A673 (cell line): ENCODE results near the gene CEMIP. TPM values are rescaled to one million over a fixed set of nuclear protein-coding genes. Genes with fewer than 3 reads are reported as not detected.

ENCODE experiments used
- BruUV-seq: library from RNA; stranded (reverse); fragments of 400-500 nt; replicated peaks from 2 replicates; lab custom pipeline; 2021; lab: Mats Ljungman, UMichigan
- CTCF ChIA-PET: fragments of 300-600 bp; sonication (Branson Sonifier 250); formaldehyde crosslinking; loops from one replicate; lab custom pipeline; 2022; ENCODE audit warnings: antibody characterized with exemption; lab: Charles Lee
- POLR2A ChIA-PET: fragments of 300-600 bp; sonication (Branson Sonifier 250); formaldehyde crosslinking; loops from one replicate; lab custom pipeline; 2022; ENCODE audit warnings: antibody characterized with exemption; ENCODE audit not compliant: low non-redundant PET; lab: Charles Lee
- DNase-seq: peaks from one replicate; pipeline ENCODE4 v3.0.0-alpha.2; 2015; ENCODE audit warnings: low spot score
- H3K27ac ChIP-seq: fragments of 200-600 bp; sonication (generic); 2 replicates; pipeline ENCODE4 v1.5.1; 2016; ENCODE audit warnings: mixed run types, low read depth, mild to moderate bottlenecking, mixed read lengths, antibody characterized with exemption, low read length; ENCODE audit not compliant: poor library complexity, severe bottlenecking
- H3K27me3 ChIP-seq: fragments of 200-600 bp; sonication (generic); replicated peaks from 2 replicates; pipeline ENCODE4 v1.6.1; 2017; ENCODE audit warnings: mixed run types, low read depth, mild to moderate bottlenecking, mixed read lengths, antibody characterized with exemption, low read length; ENCODE audit not compliant: insufficient read depth, poor library complexity
- H3K36me3 ChIP-seq: fragments of 200-600 bp; sonication (generic); 2 replicates; pipeline ENCODE4 v1.6.1; 2016; ENCODE audit warnings: mixed run types, mild to moderate bottlenecking, mixed read lengths, antibody characterized with exemption, low read length; ENCODE audit not compliant: insufficient read depth, poor library complexity, severe bottlenecking
- H3K4me1 ChIP-seq: fragments of 200-600 bp; sonication (generic); 2 replicates; pipeline ENCODE4 v1.6.1; 2017; ENCODE audit warnings: mixed run types, mild to moderate bottlenecking, mixed read lengths, antibody characterized with exemption, low read length; ENCODE audit not compliant: insufficient read depth, poor library complexity, severe bottlenecking
- H3K4me3 ChIP-seq: fragments of 200-600 bp; sonication (generic); 2 replicates; pipeline ENCODE4 v1.5.1; 2016; ENCODE audit warnings: low read depth, mixed run types, mild to moderate bottlenecking, mixed read lengths, low read length; ENCODE audit not compliant: poor library complexity, severe bottlenecking
- H3K9me3 ChIP-seq: fragments of 200-600 bp; sonication (generic); 2 replicates; pipeline ENCODE4 v1.6.1; 2016; ENCODE audit warnings: mixed run types, low read depth, mild to moderate bottlenecking, mixed read lengths, antibody characterized with exemption, low read length; ENCODE audit not compliant: poor library complexity, severe bottlenecking
- EZH2 ChIP-seq: fragments of 200-600 bp; sonication (generic); IDR thresholded peaks from 2 replicates; pipeline ENCODE4 v1.6.1; 2017; ENCODE audit warnings: borderline replicate concordance, low read depth, mild to moderate bottlenecking, mixed read lengths, antibody characterized with exemption, low read length; ENCODE audit not compliant: poor library complexity, severe bottlenecking
- intact Hi-C: fragments of 100-400 bp; cut with micrococcal nuclease; formaldehyde crosslinking; loops from one replicate; pipeline ENCODE4 v1.10.0; 2022; ENCODE audit not compliant: unreplicated experiment
- total RNA-seq: library from RNA; stranded (reverse); gene quantifications from 2 replicates; pipeline ENCODE4 v1.2.3, GENCODE V29; 2021
- TF ChIP-seq, protein P1 (sequence below): fragments of 300-800, 200-600 bp; sonication (generic); conservative IDR thresholded peaks from 2 replicates; pipeline ENCODE4 v1.5.1; 2017; ENCODE audit warnings: low read depth, mild to moderate bottlenecking, antibody characterized with exemption, low read length, moderate library complexity, mixed read lengths

Gene CEMIP
- total RNA-seq, 1 experiment from 2014 or later, result not detected

DNA sequence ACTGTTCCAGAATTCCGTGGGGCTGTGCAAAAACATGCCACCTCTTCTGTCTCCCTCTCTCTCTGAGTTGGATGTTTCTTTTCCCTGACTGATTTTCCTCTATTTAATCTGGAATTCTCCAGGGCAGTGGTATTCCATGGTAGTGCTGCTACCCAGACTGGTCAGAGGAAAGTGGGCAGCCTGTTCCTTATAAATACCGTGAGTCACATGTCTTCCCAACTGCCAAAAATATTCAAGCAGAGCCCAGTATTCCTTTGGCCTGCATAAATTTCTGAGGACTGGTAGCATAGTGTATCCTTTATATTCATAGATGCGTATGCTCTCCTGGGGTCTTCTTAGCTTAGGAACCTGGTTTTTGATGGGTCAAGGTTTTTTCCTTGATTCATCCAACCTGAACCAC is 40.9 kb downstream of the CEMIP start:
- TF ChIP-seq, protein P1, sequence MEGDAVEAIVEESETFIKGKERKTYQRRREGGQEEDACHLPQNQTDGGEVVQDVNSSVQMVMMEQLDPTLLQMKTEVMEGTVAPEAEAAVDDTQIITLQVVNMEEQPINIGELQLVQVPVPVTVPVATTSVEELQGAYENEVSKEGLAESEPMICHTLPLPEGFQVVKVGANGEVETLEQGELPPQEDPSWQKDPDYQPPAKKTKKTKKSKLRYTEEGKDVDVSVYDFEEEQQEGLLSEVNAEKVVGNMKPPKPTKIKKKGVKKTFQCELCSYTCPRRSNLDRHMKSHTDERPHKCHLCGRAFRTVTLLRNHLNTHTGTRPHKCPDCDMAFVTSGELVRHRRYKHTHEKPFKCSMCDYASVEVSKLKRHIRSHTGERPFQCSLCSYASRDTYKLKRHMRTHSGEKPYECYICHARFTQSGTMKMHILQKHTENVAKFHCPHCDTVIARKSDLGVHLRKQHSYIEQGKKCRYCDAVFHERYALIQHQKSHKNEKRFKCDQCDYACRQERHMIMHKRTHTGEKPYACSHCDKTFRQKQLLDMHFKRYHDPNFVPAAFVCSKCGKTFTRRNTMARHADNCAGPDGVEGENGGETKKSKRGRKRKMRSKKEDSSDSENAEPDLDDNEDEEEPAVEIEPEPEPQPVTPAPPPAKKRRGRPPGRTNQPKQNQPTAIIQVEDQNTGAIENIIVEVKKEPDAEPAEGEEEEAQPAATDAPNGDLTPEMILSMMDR, result no peak
- no peak for TF ChIP-seq EZH2
- Histone ChIP-seq H3K4me1 (no peaks in the 10 kb centered on the region), H3K27ac (no peak overlapping the region), H3K4me3 (no peak overlapping the region), H3K9me3 (no peaks in the 10 kb centered on the region), H3K36me3 (no peaks in the 10 kb centered on the region), H3K27me3 (peaks cover 14% of the 10 kb centered on the region)
- intact Hi-C loops, result no loop called here
- no peak for DNase-seq
- CTCF ChIA-PET, result no interaction called here
- POLR2A ChIA-PET, result no interaction called here
- no TSS peak for BruUV-seq

GRCh38 chr15:80822256-80822655 is 43.1 kb downstream of the CEMIP start:
- Histone ChIP-seq H3K27ac (no peak overlapping the region), H3K9me3 (no peaks in the 10 kb centered on the region), H3K4me3 (no peak overlapping the region), H3K27me3 (peaks cover 4% of the 10 kb centered on the region), H3K4me1 (no peaks in the 10 kb centered on the region), H3K36me3 (no peaks in the 10 kb centered on the region)
- intact Hi-C loops, result no loop called here
- ChIA-PET CTCF (no interaction called here), POLR2A (no interaction called here)
- BruUV-seq, result no TSS peak
- no peak for DNase-seq
- no peak for TF ChIP-seq EZH2

- Histone ChIP-seq H3K4me3 (no peak overlapping the region), H3K9me3 (no peaks in the 10 kb centered on the region), H3K36me3 (no peaks in the 10 kb centered on the region), H3K4me1 (no peaks in the 10 kb centered on the region), H3K27me3 (peaks cover 4% of the 10 kb centered on the region), H3K27ac (no peak overlapping the region)
- CTCF ChIA-PET, result no interaction called here
- BruUV-seq, result no TSS peak
- DNase-seq, result no peak
- POLR2A ChIA-PET, result no interaction called here
- no peak for TF ChIP-seq EZH2
- TF ChIP-seq, protein P1, result no peak
- intact Hi-C loops, result no loop called here
Observed at GRCh38 chr15:80822676-80823075, 43.5 kb downstream of the CEMIP start.

- intact Hi-C loops, result no loop called here
- no peaks in the 10 kb centered on the region for H3K9me3 ChIP-seq
- TF ChIP-seq, protein P1, result no peak
- no peaks in the 10 kb centered on the region for H3K4me1 ChIP-seq
- no peak for DNase-seq
- H3K4me3 ChIP-seq, result no peak overlapping the region
- H3K27me3 ChIP-seq, result peaks cover 4% of the 10 kb centered on the region
- BruUV-seq, result no TSS peak
- ChIA-PET CTCF (no interaction called here), POLR2A (no interaction called here)
- H3K27ac ChIP-seq, result no peak overlapping the region
- H3K36me3 ChIP-seq, result no peaks in the 10 kb centered on the region
Observed at GRCh38 chr15:80823120-80823519, 44.0 kb downstream of the CEMIP start.
